ELR (cell line): ENCODE data around the gene GLI1.
A peak's percentile ranks its signal among the peaks of the same experiment; 100 is the strongest.
"Not testable (repeated sequence)": the region's sequence is repeated elsewhere in the genome, so short reads cannot be mapped to it uniquely, and the experiment has no call there.

ENCODE experiments used
- DNase-seq: peaks from one replicate; pipeline ENCODE4 v3.0.0-alpha.2; 2015; ENCODE audit warnings: low read depth

The GLI1 gene

GRCh38 chr12:57441846-57442427 lies 17.6 kb upstream of the GLI1 start:
- no peak for DNase-seq

- not testable (repeated sequence) for DNase-seq
Measured at GRCh38 chr12:57444337-57444736, 15.2 kb upstream of the GLI1 start.

- no peak for DNase-seq
Measured at GRCh38 chr12:57444744-57445143, 14.8 kb upstream of the GLI1 start.

GRCh38 chr12:57446292-57446960 lies 13.2 kb upstream of the GLI1 start:
- DNase-seq: no peak

- DNase-seq: no peak
Measured at GRCh38 chr12:57448669-57449068, 10.9 kb upstream of the GLI1 start.

GRCh38 chr12:57449375-57449774 lies 10.2 kb upstream of the GLI1 start:
- DNase-seq: no peak

- no peak for DNase-seq
Measured at GRCh38 chr12:57450057-57450456, 9.5 kb upstream of the GLI1 start.

GRCh38 chr12:57451233-57451778 lies 8.3 kb upstream of the GLI1 start:
- no peak for DNase-seq

GRCh38 chr12:57452181-57452936 lies 7.2 kb upstream of the GLI1 start:
- peak; percentile 86 for DNase-seq

GRCh38 chr12:57452937-57453509 lies 6.6 kb upstream of the GLI1 start:
- peak; percentile 84 for DNase-seq

- no peak for DNase-seq
Measured at GRCh38 chr12:57454213-57454565, 5.4 kb upstream of the GLI1 start.

GRCh38 chr12:57454566-57455373 lies 4.8 kb upstream of the GLI1 start, which contains the start of gene INHBE:
INHBE (plus strand) TSS chr12:57455307; CDS start chr12:57455537, 230 bp downstream.
- DNase-seq: peak; percentile 56

- DNase-seq: no peak
Measured at GRCh38 chr12:57455374-57456144, 4.0 kb upstream of the GLI1 start.

- peak; percentile 67 for DNase-seq
Measured at GRCh38 chr12:57456145-57456700, 3.4 kb upstream of the GLI1 start.

- no peak for DNase-seq
Measured at GRCh38 chr12:57456737-57457490, 2.7 kb upstream of the GLI1 start.

GRCh38 chr12:57458665-57459054 lies 925 bp upstream of the GLI1 start:
- no peak for DNase-seq

GRCh38 chr12:57459055-57459749 lies 383 bp upstream of the GLI1 start:
- peak; percentile 95 for DNase-seq

GRCh38 chr12:57460468-57460784 lies 841 bp downstream of the GLI1 start:
- no peak for DNase-seq

- DNase-seq: peak; percentile 13
Measured at GRCh38 chr12:57460841-57461275, 1.3 kb downstream of the GLI1 start.
